ENCODE measurements around the gene FMN1.
A peak's percentile ranks its signal among the peaks of the same experiment; 100 is the strongest.

FMN1 gene

DNA sequence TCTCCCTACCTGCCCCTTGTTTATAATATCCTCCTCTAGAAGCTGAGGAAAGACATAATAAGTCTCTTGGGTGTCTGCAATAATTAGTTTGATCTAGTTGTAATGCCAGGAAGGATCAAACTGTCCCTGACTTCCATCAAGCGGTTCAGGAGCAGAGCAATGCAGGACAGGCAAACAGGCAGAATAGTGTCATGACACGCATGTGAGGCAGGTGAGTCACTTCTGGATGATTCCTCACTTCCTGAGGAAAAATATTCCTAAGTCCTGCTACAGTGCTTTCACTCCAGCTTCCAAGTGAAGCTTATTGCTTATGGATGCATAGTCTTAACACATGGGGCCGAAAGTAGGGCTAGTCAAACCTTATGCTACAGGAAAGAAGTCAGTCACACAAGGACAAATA is 390.9 kb downstream of the FMN1 start:
- Histone ChIP-seq H3K4me1 (ENCODE audit: control insufficient read depth in 1 of 2, insufficient read depth in 2 of 2, low read length in 2 of 2) (no peaks in the 10 kb centered on the region), H3K79me1 (ENCODE audit: low read length) (no peaks in the 10 kb centered on the region), H3K79me2 (ENCODE audit: control insufficient read depth, insufficient read depth, low read length, poor library complexity) (no peaks in the 10 kb centered on the region), H3K9ac (ENCODE audit: low read length) (no peak overlapping the region), H3K4me3 (ENCODE audit: low read depth, low read length) (no peak overlapping the region), H2BK120ac (ENCODE audit: insufficient read depth, low read length, poor library complexity) (no peak overlapping the region), H3K18ac (ENCODE audit: low read length) (no peak overlapping the region), H2BK12ac (ENCODE audit: low read length) (no peak overlapping the region), H3K36me3 (ENCODE audit: control insufficient read depth in 1 of 2, insufficient read depth in 2 of 2, low read length in 2 of 2) (peaks cover 0 to 1% of the 10 kb centered on the region in 2 experiments), H3K27me3 (ENCODE audit: insufficient read depth, low read length) (no peaks in the 10 kb centered on the region), H2AFZ (ENCODE audit: insufficient read depth, low read length, poor library complexity) (no peak overlapping the region), H4K12ac (ENCODE audit: low read depth, low read length) (no peak overlapping the region), H4K91ac (ENCODE audit: low read depth, low read length) (no peak overlapping the region), H3K14ac (ENCODE audit: low read length) (no peak overlapping the region), H2BK5ac (ENCODE audit: low read depth, low read length, poor library complexity) (no peak overlapping the region), H3K4ac (ENCODE audit: low read depth, low read length) (no peak overlapping the region), H2AK5ac (ENCODE audit: low read length) (no peak overlapping the region), H3K9me3 (ENCODE audit: insufficient read depth, low read depth, low read length) (no peaks in the 10 kb centered on the region), H3K27ac (ENCODE audit: low read depth, low read length) (no peak overlapping the region), H3K23ac (ENCODE audit: low read length) (no peak overlapping the region), H3K4me2 (ENCODE audit: low read length) (no peak overlapping the region), H4K8ac (ENCODE audit: low read depth, low read length) (no peak overlapping the region)
- no CpG with 5 or more reads among the region's 3 CpGs for WGBS (ENCODE audit: extremely low coverage, insufficient coverage, insufficient read length)
- no peak for DNase-seq

DNA sequence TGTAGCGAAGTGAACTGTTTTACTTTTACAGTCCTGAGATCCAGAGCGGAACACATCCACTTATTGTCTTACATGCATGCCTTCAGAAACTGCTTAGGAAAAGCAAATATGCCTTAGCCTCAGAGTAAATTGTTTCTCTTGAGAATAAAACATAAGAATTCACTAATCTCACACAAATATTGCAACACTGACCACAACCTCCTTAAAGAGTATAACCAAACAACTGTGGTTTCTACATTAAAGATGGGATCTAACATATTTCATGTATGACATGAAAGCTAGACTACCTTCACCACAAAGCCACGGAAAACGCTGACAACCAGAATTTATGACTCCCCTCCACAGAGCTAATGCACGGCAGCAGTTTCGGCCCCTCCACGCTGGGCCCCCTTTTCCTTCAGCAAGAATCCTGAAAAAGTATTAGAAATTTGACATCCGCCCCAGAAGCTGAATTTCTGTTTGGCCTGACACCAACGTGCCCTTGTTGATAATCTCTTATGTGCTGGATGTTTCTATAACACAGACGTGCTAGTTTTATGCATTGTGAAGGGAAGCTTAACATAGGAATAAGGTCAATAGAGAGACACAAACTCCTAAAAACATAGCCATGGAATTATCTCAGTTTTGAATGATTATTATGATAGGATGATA is 392.1 kb downstream of the FMN1 start:
- DNase-seq, result no peak
- H3K14ac ChIP-seq (ENCODE audit: low read length), result no peak overlapping the region
- H3K4me2 ChIP-seq (ENCODE audit: low read length), result no peak overlapping the region
- H3K79me2 ChIP-seq (ENCODE audit: control insufficient read depth, insufficient read depth, low read length, poor library complexity), result no peaks in the 10 kb centered on the region
- H2BK5ac ChIP-seq (ENCODE audit: low read depth, low read length, poor library complexity), result no peak overlapping the region
- no CpG with 5 or more reads among the region's 10 CpGs for WGBS (ENCODE audit: extremely low coverage, insufficient coverage, insufficient read length)
- H4K12ac ChIP-seq (ENCODE audit: low read depth, low read length), result no peak overlapping the region
- no peak overlapping the region for H2AFZ ChIP-seq (ENCODE audit: insufficient read depth, low read length, poor library complexity)
- H2BK12ac ChIP-seq (ENCODE audit: low read length), result no peak overlapping the region
- no peaks in the 10 kb centered on the region for H3K9me3 ChIP-seq (ENCODE audit: insufficient read depth, low read depth, low read length)
- no peak overlapping the region for H3K9ac ChIP-seq (ENCODE audit: low read length)
- no peak overlapping the region for H4K91ac ChIP-seq (ENCODE audit: low read depth, low read length)
- no peaks in the 10 kb centered on the region for H3K79me1 ChIP-seq (ENCODE audit: low read length)
- H4K8ac ChIP-seq (ENCODE audit: low read depth, low read length), result no peak overlapping the region
- no peak overlapping the region for H3K23ac ChIP-seq (ENCODE audit: low read length)
- H3K36me3 ChIP-seq (ENCODE audit: control insufficient read depth in 1 of 2, insufficient read depth in 2 of 2, low read length in 2 of 2), result peaks cover 0 to 1% of the 10 kb centered on the region in 2 experiments
- H3K4me3 ChIP-seq (ENCODE audit: low read depth, low read length), result no peak overlapping the region
- H3K18ac ChIP-seq (ENCODE audit: low read length), result no peak overlapping the region
- no peak overlapping the region for H3K4ac ChIP-seq (ENCODE audit: low read depth, low read length)
- H2BK120ac ChIP-seq (ENCODE audit: insufficient read depth, low read length, poor library complexity), result no peak overlapping the region
- no peaks in the 10 kb centered on the region for H3K27me3 ChIP-seq (ENCODE audit: insufficient read depth, low read length)
- H2AK5ac ChIP-seq (ENCODE audit: low read length), result no peak overlapping the region
- H3K4me1 ChIP-seq (ENCODE audit: control insufficient read depth in 1 of 2, insufficient read depth in 2 of 2, low read length in 2 of 2), result no peaks in the 10 kb centered on the region
- H3K27ac ChIP-seq (ENCODE audit: low read depth, low read length), result no peak overlapping the region

GRCh38 chr15:32799936-32800535 is 394.5 kb downstream of the FMN1 start:
- no CpG with 5 or more reads among the region's 6 CpGs for WGBS (ENCODE audit: extremely low coverage, insufficient coverage, insufficient read length)
- Histone ChIP-seq H3K4me1 (ENCODE audit: control insufficient read depth in 1 of 2, insufficient read depth in 2 of 2, low read length in 2 of 2) (no peaks in the 10 kb centered on the region), H3K18ac (ENCODE audit: low read length) (no peak overlapping the region)

DNA sequence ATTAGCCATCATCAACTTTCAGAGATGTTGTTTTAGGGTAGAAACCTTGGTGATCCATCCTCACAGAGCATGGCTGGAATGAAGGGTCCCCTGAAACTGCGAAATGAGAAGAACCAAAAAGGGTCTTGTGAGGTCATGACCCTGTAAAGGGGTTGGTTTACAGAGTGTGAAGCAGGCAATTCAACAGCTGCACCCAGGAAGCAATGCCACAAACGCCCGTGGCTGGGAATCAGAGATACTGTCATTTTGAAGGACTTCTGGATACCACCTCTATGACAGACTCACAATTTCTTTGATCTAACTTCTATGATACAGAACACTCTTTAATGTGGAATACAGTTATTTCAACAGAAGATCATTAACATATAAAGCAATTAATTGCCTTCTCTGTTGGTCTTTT is 397.7 kb downstream of the FMN1 start:
- Histone ChIP-seq H3K18ac (ENCODE audit: low read length) (no peak overlapping the region), H4K91ac (ENCODE audit: low read depth, low read length) (no peak overlapping the region), H3K4me3 (ENCODE audit: low read depth, low read length) (no peak overlapping the region), H3K9me3 (ENCODE audit: insufficient read depth, low read depth, low read length) (no peaks in the 10 kb centered on the region), H3K4ac (ENCODE audit: low read depth, low read length) (no peak overlapping the region), H3K36me3 (ENCODE audit: control insufficient read depth in 1 of 2, insufficient read depth in 2 of 2, low read length in 2 of 2) (no peaks in the 10 kb centered on the region), H3K4me2 (ENCODE audit: low read length) (no peak overlapping the region), H3K27me3 (ENCODE audit: insufficient read depth, low read length) (no peaks in the 10 kb centered on the region), H3K79me2 (ENCODE audit: control insufficient read depth, insufficient read depth, low read length, poor library complexity) (no peaks in the 10 kb centered on the region), H3K14ac (ENCODE audit: low read length) (no peak overlapping the region), H3K79me1 (ENCODE audit: low read length) (no peaks in the 10 kb centered on the region), H2BK12ac (ENCODE audit: low read length) (no peak overlapping the region), H3K9ac (ENCODE audit: low read length) (no peak overlapping the region), H2BK5ac (ENCODE audit: low read depth, low read length, poor library complexity) (no peak overlapping the region), H3K4me1 (ENCODE audit: control insufficient read depth in 1 of 2, insufficient read depth in 2 of 2, low read length in 2 of 2) (no peaks in the 10 kb centered on the region), H4K8ac (ENCODE audit: low read depth, low read length) (no peak overlapping the region), H2AK5ac (ENCODE audit: low read length) (no peak overlapping the region), H2AFZ (ENCODE audit: insufficient read depth, low read length, poor library complexity) (no peak overlapping the region), H2BK120ac (ENCODE audit: insufficient read depth, low read length, poor library complexity) (no peak overlapping the region), H3K27ac (ENCODE audit: low read depth, low read length) (no peak overlapping the region), H3K23ac (ENCODE audit: low read length) (peak overlapping the region; percentile 89), H4K12ac (ENCODE audit: low read depth, low read length) (no peak overlapping the region)
- DNase-seq, result no peak
- no CpG with 5 or more reads among the region's 3 CpGs for WGBS (ENCODE audit: extremely low coverage, insufficient coverage, insufficient read length)

More at GRCh38 chr15:32799936-32800535, 394.5 kb downstream of the FMN1 start:
- H3K4me3 ChIP-seq (ENCODE audit: low read depth, low read length), result no peak overlapping the region
- no peak overlapping the region for H2AFZ ChIP-seq (ENCODE audit: insufficient read depth, low read length, poor library complexity)
- peaks cover 0 to 1% of the 10 kb centered on the region in 2 experiments for H3K36me3 ChIP-seq (ENCODE audit: control insufficient read depth in 1 of 2, insufficient read depth in 2 of 2, low read length in 2 of 2)
- no peak for DNase-seq
- no peak overlapping the region for H3K23ac ChIP-seq (ENCODE audit: low read length)
- H3K9ac ChIP-seq (ENCODE audit: low read length), result no peak overlapping the region
- H4K12ac ChIP-seq (ENCODE audit: low read depth, low read length), result no peak overlapping the region
- no peaks in the 10 kb centered on the region for H3K9me3 ChIP-seq (ENCODE audit: insufficient read depth, low read depth, low read length)
- no peaks in the 10 kb centered on the region for H3K79me2 ChIP-seq (ENCODE audit: control insufficient read depth, insufficient read depth, low read length, poor library complexity)
- no peak overlapping the region for H3K4ac ChIP-seq (ENCODE audit: low read depth, low read length)
- no peak overlapping the region for H2BK5ac ChIP-seq (ENCODE audit: low read depth, low read length, poor library complexity)
- H3K4me2 ChIP-seq (ENCODE audit: low read length), result no peak overlapping the region
- H3K27ac ChIP-seq (ENCODE audit: low read depth, low read length), result no peak overlapping the region
- H3K79me1 ChIP-seq (ENCODE audit: low read length), result no peaks in the 10 kb centered on the region
- no peaks in the 10 kb centered on the region for H3K27me3 ChIP-seq (ENCODE audit: insufficient read depth, low read length)
- H4K8ac ChIP-seq (ENCODE audit: low read depth, low read length), result no peak overlapping the region
- no peak overlapping the region for H2BK12ac ChIP-seq (ENCODE audit: low read length)
- no peak overlapping the region for H4K91ac ChIP-seq (ENCODE audit: low read depth, low read length)
- H2AK5ac ChIP-seq (ENCODE audit: low read length), result no peak overlapping the region
- no peak overlapping the region for H2BK120ac ChIP-seq (ENCODE audit: insufficient read depth, low read length, poor library complexity)
- no peak overlapping the region for H3K14ac ChIP-seq (ENCODE audit: low read length)
